DND-41 (cell line): ENCODE measurements around the gene BTBD17.

Experiments
- ATAC-seq: fragments of 200-7000 bp; cut with Tn5 transposase; 3 replicates; pipeline ENCODE4 v1.9.1; 2021; ENCODE audit warnings: low read depth; ENCODE audit not compliant: insufficient read depth
- DNase-seq: peaks from one replicate; pipeline ENCODE4 v3.0.0-alpha.2; 2020
- H2AFZ ChIP-seq: 2 replicates; pipeline ENCODE4 v1.6.0; 2012; ENCODE audit warnings: low read depth, low read length
- H3K27ac ChIP-seq: 2 replicates; pipeline ENCODE4 v1.5.1; 2012; ENCODE audit warnings: low read length, inconsistent platforms
- H3K27me3 ChIP-seq: fragments of 200-600 bp; sonication (generic); 2 replicates; pipeline ENCODE4 v1.6.0; 2012; ENCODE audit warnings: low read length, mild to moderate bottlenecking, inconsistent platforms; ENCODE audit not compliant: insufficient read depth, poor library complexity
- H3K36me3 ChIP-seq: 2 replicates; pipeline ENCODE4 v1.5.1; 2012; ENCODE audit warnings: low read length, inconsistent platforms; ENCODE audit not compliant: insufficient read depth
- H3K4me1 ChIP-seq: 2 replicates; pipeline ENCODE4 v1.5.1; 2012; ENCODE audit warnings: mild to moderate bottlenecking, low read length; ENCODE audit not compliant: insufficient read depth
- H3K4me2 ChIP-seq: 2 replicates; pipeline ENCODE4 v1.6.0; 2012; ENCODE audit warnings: mild to moderate bottlenecking, moderate library complexity, low read length, inconsistent platforms; ENCODE audit not compliant: insufficient read depth
- H3K4me3 ChIP-seq, 2 experiments: fragments of 200-600 bp in 1 of 2; shearing (Covaris generic) in 1 of 2; 2 replicates each; pipeline ENCODE4 v1.5.1; 2012 to 2016; ENCODE audit warnings: inconsistent platforms in 2 of 2, low read length in 2 of 2, mild to moderate bottlenecking in 2 of 2, low read depth in 1 of 2, moderate library complexity in 1 of 2
- H3K79me2 ChIP-seq: 2 replicates; pipeline ENCODE4 v1.6.0; 2012; ENCODE audit warnings: low read length, inconsistent platforms; ENCODE audit not compliant: insufficient read depth
- H3K9ac ChIP-seq: 2 replicates; pipeline ENCODE4 v1.6.0; 2012; ENCODE audit warnings: low read depth, mild to moderate bottlenecking, inconsistent platforms, low read length, moderate library complexity
- H3K9me3 ChIP-seq: 2 replicates; pipeline ENCODE4 v1.5.1; 2012; ENCODE audit warnings: low read length, moderate library complexity, mild to moderate bottlenecking, inconsistent platforms; ENCODE audit not compliant: insufficient read depth, severe bottlenecking
- H4K20me1 ChIP-seq: 2 replicates; pipeline ENCODE4 v1.6.0; 2012; ENCODE audit warnings: low read length; ENCODE audit not compliant: insufficient read depth
- CTCF ChIP-seq: IDR thresholded peaks from 2 replicates; pipeline ENCODE4 v1.5.1; 2012; ENCODE audit warnings: borderline replicate concordance, low read length, moderate library complexity, mild to moderate bottlenecking; ENCODE audit not compliant: poor library complexity, severe bottlenecking; ENCODE audit errors: extremely low read depth
- EZH2 ChIP-seq: IDR thresholded peaks from 3 replicates; pipeline ENCODE4 v1.6.1; 2012; ENCODE audit warnings: borderline replicate concordance, low read depth, mild to moderate bottlenecking, moderate library complexity, low read length, inconsistent platforms; ENCODE audit not compliant: severe bottlenecking

Gene BTBD17

GRCh38 chr17:74335529-74336062 lies 26.1 kb downstream of the BTBD17 start:
- H3K36me3 ChIP-seq: no peaks in the 10 kb centered on the region
- H3K9ac ChIP-seq: no peak overlapping the region
- H3K4me2 ChIP-seq: no peak overlapping the region
- H2AFZ ChIP-seq: no peak overlapping the region
- ATAC-seq: no peak
- H3K4me3 ChIP-seq: no peak overlapping the region
- no peaks in the 10 kb centered on the region for H3K9me3 ChIP-seq
- no peaks in the 10 kb centered on the region for H3K79me2 ChIP-seq
- H3K27ac ChIP-seq: no peak overlapping the region
- no peaks in the 10 kb centered on the region for H4K20me1 ChIP-seq
- no peak for DNase-seq
- TF ChIP-seq EZH2 (no peak), CTCF (no peak)
- no peaks in the 10 kb centered on the region for H3K4me1 ChIP-seq
- peaks cover 14% of the 10 kb centered on the region for H3K27me3 ChIP-seq

- Histone ChIP-seq H3K9me3 (no peaks in the 10 kb centered on the region), H3K79me2 (no peaks in the 10 kb centered on the region)
- TF ChIP-seq EZH2 (no peak), CTCF (no peak)
These were observed 27.2 kb downstream of the BTBD17 start for GRCh38 chr17:74334393-74335039.

GRCh38 chr17:74332763-74333283 lies 28.8 kb downstream of the BTBD17 start:
- DNase-seq: no peak

More at GRCh38 chr17:74334393-74335039, 27.2 kb downstream of the BTBD17 start:
- Histone ChIP-seq H3K36me3 (no peaks in the 10 kb centered on the region), H3K9ac (no peak overlapping the region), H3K4me1 (no peaks in the 10 kb centered on the region), H3K4me2 (no peak overlapping the region), H4K20me1 (no peaks in the 10 kb centered on the region), H2AFZ (no peak overlapping the region), H3K27ac (no peak overlapping the region), H3K27me3 (peaks cover 18% of the 10 kb centered on the region), H3K4me3 (no peak overlapping the region)
- ATAC-seq (no peak), DNase-seq (no peak)

More at GRCh38 chr17:74332763-74333283, 28.8 kb downstream of the BTBD17 start:
- no peak overlapping the region for H3K4me2 ChIP-seq
- no peaks in the 10 kb centered on the region for H3K9me3 ChIP-seq
- H3K4me1 ChIP-seq: no peaks in the 10 kb centered on the region
- TF ChIP-seq CTCF (no peak), EZH2 (no peak)
- H3K79me2 ChIP-seq: no peaks in the 10 kb centered on the region
- no peak overlapping the region for H2AFZ ChIP-seq
- H3K36me3 ChIP-seq: no peaks in the 10 kb centered on the region
- no peak overlapping the region for H3K4me3 ChIP-seq
- H4K20me1 ChIP-seq: no peaks in the 10 kb centered on the region; the same call in none of the 2 replicates
- no peak overlapping the region for H3K9ac ChIP-seq
- H3K27me3 ChIP-seq: peaks cover 18% of the 10 kb centered on the region
- ATAC-seq: no peak
- no peak overlapping the region for H3K27ac ChIP-seq
